K562 (cell line): ENCODE measurements around the gene RBL1.

Experiments
- CTCF ChIP-seq, 3 experiments: IDR thresholded peaks in 2 of 3; conservative IDR thresholded peaks in 1 of 3; 2 replicates each; pipeline ENCODE4 v1.5.1; 2011 to 2012; ENCODE audit warnings: low read length in 3 of 3, mild to moderate bottlenecking in 3 of 3, control low read depth in 2 of 3, improper control_type of control experiment in 1 of 3, inconsistent platforms in 1 of 3, low read depth in 1 of 3, mixed read lengths in 1 of 3, moderate library complexity in 1 of 3; ENCODE audit not compliant: insufficient read depth in 2 of 3
- POLR2A ChIP-seq: fragments of 450-650 bp; conservative IDR thresholded peaks from 2 replicates; pipeline ENCODE4 v1.6.1; 2016
- RCOR1 ChIP-seq, 2 experiments: IDR thresholded peaks; 2 replicates each; pipeline ENCODE4 v1.6.1; 2012; ENCODE audit warnings: low read depth in 2 of 2, low read length in 2 of 2, borderline replicate concordance in 1 of 2, improper control_type of control experiment in 1 of 2
- ZNF436 ChIP-seq: fragments of 250-450, 450-650 bp; sonication (Bioruptor Pico); formaldehyde crosslinking; IDR thresholded peaks from 2 replicates; pipeline ENCODE4 v1.7.0; 2020; ENCODE audit warnings: mild to moderate bottlenecking

- TF ChIP-seq ZNF436 (no peak), RCOR1 (IDR thresholded peaks at IDR 0.05; ENCODE audit: borderline replicate concordance in 1 of 2, low read depth in 2 of 2, low read length in 2 of 2) (no peak), CTCF (IDR thresholded peaks at IDR 0.05 in 2 of 3, conservative IDR thresholded peaks at IDR 0.05 in 1 of 3; ENCODE audit: insufficient read depth in 2 of 3, low read depth in 1 of 3, low read length in 3 of 3) (no peak), POLR2A (no peak)
These were observed 49.1 kb upstream of the RBL1 start for GRCh38 chr20:37144856-37145404.
